Keratinocyte (primary cell): ENCODE data around the gene CD300H. TPM values are rescaled to one million over a fixed set of nuclear protein-coding genes. Genes with fewer than 3 reads are reported as not detected.

Source experiments
- DNase-seq: peaks from one replicate; pipeline ENCODE4 v3.0.0-alpha.2; 2011; ENCODE audit warnings: low read depth, missing footprints, low spot score
- FAIRE-seq: peaks from 2 replicates; lab custom pipeline; 2011; peaks lifted over from hg19 to GRCh38; lab: Jason Lieb, UNC
- H2AFZ ChIP-seq: 2 replicates; pipeline ENCODE4 v1.6.0; 2012; ENCODE audit warnings: low read length, control low read depth, inconsistent platforms; ENCODE audit not compliant: control insufficient read depth
- H3K27ac ChIP-seq: 2 replicates; pipeline ENCODE4 v1.5.1; 2011; ENCODE audit warnings: low read length; ENCODE audit not compliant: control insufficient read depth, insufficient read depth
- H3K27me3 ChIP-seq: 3 replicates; pipeline ENCODE4 v1.6.0; 2011; ENCODE audit warnings: low read length; ENCODE audit not compliant: control insufficient read depth, insufficient read depth; ENCODE audit errors: extremely low read depth
- H3K36me3 ChIP-seq, 2 experiments: 2 replicates in 1 of 2; 3 replicates in 1 of 2; pipeline ENCODE4 v1.5.1; 2011; ENCODE audit warnings: low read length in 2 of 2, mild to moderate bottlenecking in 1 of 2; ENCODE audit not compliant: control insufficient read depth in 2 of 2, insufficient read depth in 2 of 2; ENCODE audit errors: extremely low read depth in 1 of 2
- H3K4me1 ChIP-seq: 3 replicates; pipeline ENCODE4 v1.5.1; 2011; ENCODE audit warnings: low read length; ENCODE audit not compliant: control insufficient read depth, insufficient read depth; ENCODE audit errors: extremely low read depth
- H3K4me2 ChIP-seq: 3 replicates; pipeline ENCODE4 v1.6.0; 2011; ENCODE audit warnings: low read depth, low read length; ENCODE audit not compliant: control insufficient read depth, insufficient read depth; ENCODE audit errors: extremely low read depth
- H3K4me3 ChIP-seq, 3 experiments: fragments of 200-600 bp in 1 of 3; sonication (generic) in 1 of 3; 2 replicates in 2 of 3; 3 replicates in 1 of 3; pipeline ENCODE4 v1.5.1; 2011 to 2016; ENCODE audit warnings: low read length in 3 of 3, mild to moderate bottlenecking in 3 of 3, control low read depth in 2 of 3, inconsistent platforms in 1 of 3, low read depth in 1 of 3, mixed read lengths in 1 of 3, mixed run types in 1 of 3, moderate library complexity in 1 of 3; ENCODE audit not compliant: control insufficient read depth in 2 of 3, insufficient read depth in 2 of 3; ENCODE audit errors: extremely low read depth in 1 of 3
- H3K79me2 ChIP-seq: 2 replicates; pipeline ENCODE4 v1.6.0; 2012; ENCODE audit warnings: low read length; ENCODE audit not compliant: control insufficient read depth, insufficient read depth
- H3K9ac ChIP-seq: 3 replicates; pipeline ENCODE4 v1.6.0; 2011; ENCODE audit warnings: low read length; ENCODE audit not compliant: control insufficient read depth, insufficient read depth; ENCODE audit errors: extremely low read depth
- H3K9me1 ChIP-seq: 3 replicates; pipeline ENCODE4 v1.6.0; 2011; ENCODE audit warnings: low read length; ENCODE audit not compliant: control insufficient read depth, insufficient read depth; ENCODE audit errors: extremely low read depth
- H3K9me3 ChIP-seq: 2 replicates; pipeline ENCODE4 v1.5.1; 2012; ENCODE audit warnings: low read depth, low read length; ENCODE audit not compliant: control insufficient read depth
- H4K20me1 ChIP-seq: 3 replicates; pipeline ENCODE4 v1.6.0; 2011; ENCODE audit warnings: low read length; ENCODE audit not compliant: control insufficient read depth, insufficient read depth; ENCODE audit errors: extremely low read depth
- EZH2 ChIP-seq: IDR thresholded peaks from one replicate; pipeline ENCODE4 v1.6.1; 2012; ENCODE audit warnings: inconsistent platforms, mild to moderate bottlenecking, low read length, moderate library complexity
- dilution Hi-C: fragments of 300-500 bp; cut with MboI; formaldehyde crosslinking; loops from one replicate; pipeline ENCODE4 v1.7.0; 2020; ENCODE audit warnings: low sequenced_read_pairs; ENCODE audit not compliant: extremely low pct_ligation_motif_present
- polyA plus RNA-seq, 5 experiments: library from polyadenylated mRNA; depleted of rRNA in 3 of 5; stranded (reverse) in 3 of 5; stranded (forward) in 1 of 5; unstranded in 1 of 5; fragments of >200 nt; gene quantifications; 1 replicate in 1 of 5; 2 replicates in 3 of 5; 3 replicates in 1 of 5; pipeline versions ENCODE4 v1.2.1 to v1.2.3, GENCODE V29; 2011 to 2012; ENCODE audit warnings: missing spikeins in 2 of 5, low read depth in 1 of 5, low replicate concordance in 1 of 5
- TF ChIP-seq, protein P1 (sequence below), 3 experiments: IDR thresholded peaks in 1 of 3; conservative IDR thresholded peaks in 1 of 3; optimal IDR thresholded peaks in 1 of 3; 2 replicates in 2 of 3; 3 replicates in 1 of 3; pipeline versions ENCODE3 to v1.5.1; 2011; ENCODE audit warnings: low read length in 3 of 3, mild to moderate bottlenecking in 3 of 3, moderate library complexity in 2 of 3, control low read depth in 1 of 3, inconsistent platforms in 1 of 3; ENCODE audit not compliant: insufficient read depth in 2 of 3; ENCODE audit errors: extremely low read depth in 1 of 3

The CD300H gene
- polyA plus RNA-seq, 1 donor (not counting 4 experiments of a cell fraction or from before 2014, with no cell fraction given) = not detected

DNA sequence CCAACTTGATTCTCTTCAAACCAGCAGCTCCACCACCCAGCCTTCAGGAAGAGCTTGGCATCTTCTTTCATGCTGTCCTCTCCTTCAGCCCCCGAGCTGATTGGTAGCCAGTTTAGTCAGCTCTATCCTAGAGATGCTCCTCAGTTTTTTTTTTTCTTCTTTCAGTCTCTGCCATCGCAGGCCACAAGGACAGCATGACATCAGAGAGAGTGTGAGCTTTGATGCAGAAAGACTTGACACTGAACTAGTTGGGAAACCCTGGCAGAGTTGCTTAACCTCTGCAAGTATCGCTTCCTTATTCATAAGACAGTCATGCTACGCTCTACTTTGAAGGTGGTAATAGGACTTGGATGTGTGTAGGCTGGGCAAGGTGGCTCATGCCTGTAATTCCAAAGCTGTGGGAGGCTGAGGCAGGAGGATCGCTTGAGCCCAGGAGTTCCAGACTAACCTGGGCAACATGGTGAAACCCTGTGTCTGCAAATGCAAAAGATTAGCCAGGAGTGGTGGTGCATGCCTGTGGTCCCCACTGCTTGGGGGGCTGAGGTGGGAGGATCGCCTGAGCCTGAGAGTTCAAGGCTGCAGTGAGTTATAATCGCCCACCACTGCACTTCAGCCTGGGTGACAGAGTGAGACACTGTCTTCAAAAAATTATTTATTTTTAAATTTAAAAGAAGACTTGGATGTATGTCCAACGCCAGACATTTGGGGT lies 38.7 kb downstream of the CD300H start:
- no peaks in the 10 kb centered on the region for H3K79me2 ChIP-seq
- H4K20me1 ChIP-seq = no peaks in the 10 kb centered on the region
- no peaks in the 10 kb centered on the region for H3K4me1 ChIP-seq
- no peaks in the 10 kb centered on the region for H3K9me1 ChIP-seq
- H3K9ac ChIP-seq = no peak overlapping the region
- H3K27me3 ChIP-seq = no peaks in the 10 kb centered on the region
- no peaks in the 10 kb centered on the region for H3K9me3 ChIP-seq
- DNase-seq = no peak
- no peak overlapping the region for H3K4me3 ChIP-seq
- dilution Hi-C loops = no loop called here
- H3K36me3 ChIP-seq = no peaks in the 10 kb centered on the region
- H3K27ac ChIP-seq = no peak overlapping the region
- no peak for FAIRE-seq
- H3K4me2 ChIP-seq = no peak overlapping the region
- H2AFZ ChIP-seq = no peak overlapping the region
- TF ChIP-seq, protein P1, sequence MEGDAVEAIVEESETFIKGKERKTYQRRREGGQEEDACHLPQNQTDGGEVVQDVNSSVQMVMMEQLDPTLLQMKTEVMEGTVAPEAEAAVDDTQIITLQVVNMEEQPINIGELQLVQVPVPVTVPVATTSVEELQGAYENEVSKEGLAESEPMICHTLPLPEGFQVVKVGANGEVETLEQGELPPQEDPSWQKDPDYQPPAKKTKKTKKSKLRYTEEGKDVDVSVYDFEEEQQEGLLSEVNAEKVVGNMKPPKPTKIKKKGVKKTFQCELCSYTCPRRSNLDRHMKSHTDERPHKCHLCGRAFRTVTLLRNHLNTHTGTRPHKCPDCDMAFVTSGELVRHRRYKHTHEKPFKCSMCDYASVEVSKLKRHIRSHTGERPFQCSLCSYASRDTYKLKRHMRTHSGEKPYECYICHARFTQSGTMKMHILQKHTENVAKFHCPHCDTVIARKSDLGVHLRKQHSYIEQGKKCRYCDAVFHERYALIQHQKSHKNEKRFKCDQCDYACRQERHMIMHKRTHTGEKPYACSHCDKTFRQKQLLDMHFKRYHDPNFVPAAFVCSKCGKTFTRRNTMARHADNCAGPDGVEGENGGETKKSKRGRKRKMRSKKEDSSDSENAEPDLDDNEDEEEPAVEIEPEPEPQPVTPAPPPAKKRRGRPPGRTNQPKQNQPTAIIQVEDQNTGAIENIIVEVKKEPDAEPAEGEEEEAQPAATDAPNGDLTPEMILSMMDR (optimal IDR thresholded peaks at IDR 0.05 in 1 of 3, IDR thresholded peaks at IDR 0.05 in 1 of 3, conservative IDR thresholded peaks at IDR 0.05 in 1 of 3; ENCODE audit: extremely low read depth in 1 of 3, insufficient read depth in 2 of 3, low read length in 3 of 3) = no peak
- no peak for TF ChIP-seq EZH2

DNA sequence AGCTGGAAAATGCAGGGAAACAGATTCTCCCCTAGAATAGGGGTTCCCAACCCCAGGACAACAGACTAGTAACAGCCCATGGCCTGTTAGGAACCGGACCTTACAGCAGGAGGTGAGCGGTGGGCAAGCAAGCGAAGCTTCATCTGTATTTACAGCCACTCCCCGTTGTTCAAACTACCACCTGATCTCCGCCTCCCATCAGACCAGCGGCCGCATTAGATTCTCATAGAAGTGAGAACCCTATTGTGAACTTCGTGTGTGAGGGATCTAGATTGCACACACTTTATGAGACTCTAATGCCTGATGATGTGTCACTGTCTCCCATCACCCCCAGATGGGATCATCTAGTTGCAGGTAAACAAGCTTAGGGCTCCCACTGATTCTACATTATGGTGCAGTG lies 39.6 kb downstream of the CD300H start:
- no peak for DNase-seq
- no peak for FAIRE-seq
- dilution Hi-C loops = no loop called here

More for the DNA sequence above, 39.6 kb downstream of the CD300H start:
- Histone ChIP-seq H4K20me1 (no peaks in the 10 kb centered on the region), H3K9me3 (no peaks in the 10 kb centered on the region), H3K9ac (no peak overlapping the region), H3K4me3 (no peak overlapping the region), H3K79me2 (no peaks in the 10 kb centered on the region), H3K27me3 (no peaks in the 10 kb centered on the region), H3K4me2 (no peak overlapping the region), H3K36me3 (no peaks in the 10 kb centered on the region), H3K4me1 (no peaks in the 10 kb centered on the region), H2AFZ (no peak overlapping the region), H3K27ac (no peak overlapping the region), H3K9me1 (no peaks in the 10 kb centered on the region)
- no peak for TF ChIP-seq EZH2
- TF ChIP-seq, protein P1 (optimal IDR thresholded peaks at IDR 0.05 in 1 of 3, IDR thresholded peaks at IDR 0.05 in 1 of 3, conservative IDR thresholded peaks at IDR 0.05 in 1 of 3; ENCODE audit: extremely low read depth in 1 of 3, insufficient read depth in 2 of 3, low read length in 3 of 3) = no peak
